ES-I3 (cell line): ENCODE results near the gene GABARAPL1.

Experiments
- H3K36me3 ChIP-seq: 2 replicates; pipeline ENCODE4 v1.6.1; 2013; ENCODE audit warnings: mild to moderate bottlenecking, low read length, control low read depth, moderate library complexity; ENCODE audit not compliant: insufficient read depth
- H3K4me1 ChIP-seq: 2 replicates; pipeline ENCODE4 v1.6.1; 2013; ENCODE audit warnings: mild to moderate bottlenecking, control low read depth, low read length; ENCODE audit not compliant: insufficient read depth
- H3K9ac ChIP-seq: 2 replicates; pipeline ENCODE4 v1.6.1; 2013; ENCODE audit warnings: low read depth, mild to moderate bottlenecking, low read length, moderate library complexity
- H3K9me3 ChIP-seq: 2 replicates; pipeline ENCODE4 v1.6.1; 2013; ENCODE audit warnings: mild to moderate bottlenecking, low read length, moderate library complexity; ENCODE audit not compliant: control insufficient read depth, insufficient read depth

The GABARAPL1 gene

GRCh38 chr12:10256064-10256463 lies 43.4 kb downstream of the GABARAPL1 start:
- Histone ChIP-seq H3K9me3 (no peaks in the 10 kb centered on the region), H3K4me1 (no peaks in the 10 kb centered on the region), H3K9ac (no peak overlapping the region), H3K36me3 (no peaks in the 10 kb centered on the region)

GRCh38 chr12:10260927-10261326 lies 48.2 kb downstream of the GABARAPL1 start:
- Histone ChIP-seq H3K9ac (no peak overlapping the region), H3K9me3 (no peaks in the 10 kb centered on the region), H3K4me1 (no peaks in the 10 kb centered on the region), H3K36me3 (no peaks in the 10 kb centered on the region)

DNA sequence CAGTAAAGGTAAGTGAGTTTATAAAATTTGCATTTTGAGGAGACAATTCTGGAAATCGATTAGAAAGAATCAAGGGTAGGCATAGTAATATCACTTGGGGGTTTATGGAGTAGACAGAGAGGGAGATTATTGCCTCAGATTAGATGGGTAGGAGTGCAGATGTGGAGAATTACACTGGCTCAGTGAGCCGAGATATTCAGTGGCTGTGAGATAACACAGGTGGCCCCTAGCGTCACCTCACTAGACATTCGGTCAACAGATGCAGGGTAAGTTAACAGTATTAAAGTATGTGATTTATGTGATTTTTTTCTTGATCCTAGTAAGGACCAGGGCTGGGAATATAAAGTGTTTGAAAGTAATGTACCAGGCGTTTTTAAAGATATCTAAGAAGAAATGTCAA lies 55.4 kb downstream of the GABARAPL1 start:
- Histone ChIP-seq H3K4me1 (no peaks in the 10 kb centered on the region), H3K36me3 (no peaks in the 10 kb centered on the region), H3K9me3 (no peaks in the 10 kb centered on the region), H3K9ac (no peak overlapping the region)

- Histone ChIP-seq H3K4me1 (no peaks in the 10 kb centered on the region), H3K9ac (no peak overlapping the region), H3K9me3 (no peaks in the 10 kb centered on the region), H3K36me3 (no peaks in the 10 kb centered on the region)
Measured at GRCh38 chr12:10272467-10272866, 59.8 kb downstream of the GABARAPL1 start.
